ENCODE data around the gene UBAC2. TPM values are rescaled to one million over a fixed set of nuclear protein-coding genes. Genes with fewer than 3 reads are reported as not detected.

Gene UBAC2
- total and polyA plus RNA-seq, 2 of the 4 experiments (the other 2 are of a cell fraction), result 20.8 to 36.3 TPM

DNA sequence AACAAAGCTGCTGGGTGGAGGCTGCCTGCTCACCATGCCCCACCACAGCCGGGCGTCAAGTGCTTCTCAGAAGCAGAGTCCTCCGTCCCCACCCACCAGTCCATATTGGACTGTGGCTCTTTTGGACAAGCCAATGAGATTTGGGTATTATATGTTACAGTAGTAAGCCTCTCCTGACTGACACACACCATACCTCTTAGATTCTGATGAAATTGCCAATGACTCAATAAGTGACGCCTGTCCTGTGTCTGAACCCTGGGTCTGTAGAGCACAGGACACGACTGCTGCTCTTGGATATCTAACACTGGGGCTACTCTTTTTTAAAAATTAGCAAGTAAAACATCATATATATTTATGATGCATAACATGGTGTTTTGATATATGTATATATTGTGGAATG is 44.8 kb upstream of the UBAC2 start:
- ChIA-PET POLR2A (ENCODE audit: unreplicated experiment) (no interaction called here), CTCF (no interaction called here)
- no peaks in the 10 kb centered on the region for H3K79me1 ChIP-seq (ENCODE audit: low read depth in 1 of 2, low read length in 2 of 2)
- H2AK9ac ChIP-seq (replicated peaks; ENCODE audit: low read depth, low read length, poor library complexity), result no peak overlapping the region
- no peak overlapping the region for H3K4me2 ChIP-seq (ENCODE audit: low read depth, low read length)
- H3K36me3 ChIP-seq (ENCODE audit: control insufficient read depth, insufficient read depth, low read length), result no peaks in the 10 kb centered on the region
- no peaks in the 10 kb centered on the region for H3K9me3 ChIP-seq (ENCODE audit: control insufficient read depth, insufficient read depth, low read length)
- no peak overlapping the region for H4K8ac ChIP-seq (ENCODE audit: low read depth in 2 of 2, low read length in 2 of 2)
- no peak overlapping the region for H2BK120ac ChIP-seq (ENCODE audit: low read depth, low read length)
- no peak for ATAC-seq (ENCODE audit: low read depth)
- H2BK15ac ChIP-seq (ENCODE audit: low read depth, low read length), result no peak overlapping the region
- no peak overlapping the region for H4K5ac ChIP-seq (ENCODE audit: low read depth, low read length)
- H3K4me1 ChIP-seq (ENCODE audit: control insufficient read depth, insufficient read depth, low read length), result no peaks in the 10 kb centered on the region
- H3K9ac ChIP-seq (ENCODE audit: low read depth, low read length), result no peak overlapping the region
- DNase-seq, result no peak
- no peak overlapping the region for H2AK5ac ChIP-seq (ENCODE audit: low read depth, low read length)
- no peak overlapping the region for H3K23ac ChIP-seq (ENCODE audit: low read depth, low read length)
- no peak overlapping the region for H3K56ac ChIP-seq (ENCODE audit: extremely low read depth, insufficient read depth, low read length)
- H3K4me3 ChIP-seq (ENCODE audit: insufficient read depth, low read depth, low read length), result no peak overlapping the region
- BruUV-seq (replicated peaks), result no TSS peak
- TF ChIP-seq RCOR1 (IDR thresholded peaks at IDR 0.05; ENCODE audit: insufficient replicate concordance, low read length), result no peak
- TF ChIP-seq BHLHE40 (IDR thresholded peaks at IDR 0.05; ENCODE audit: low read depth, low read length), result no peak
- TF ChIP-seq, protein P1, sequence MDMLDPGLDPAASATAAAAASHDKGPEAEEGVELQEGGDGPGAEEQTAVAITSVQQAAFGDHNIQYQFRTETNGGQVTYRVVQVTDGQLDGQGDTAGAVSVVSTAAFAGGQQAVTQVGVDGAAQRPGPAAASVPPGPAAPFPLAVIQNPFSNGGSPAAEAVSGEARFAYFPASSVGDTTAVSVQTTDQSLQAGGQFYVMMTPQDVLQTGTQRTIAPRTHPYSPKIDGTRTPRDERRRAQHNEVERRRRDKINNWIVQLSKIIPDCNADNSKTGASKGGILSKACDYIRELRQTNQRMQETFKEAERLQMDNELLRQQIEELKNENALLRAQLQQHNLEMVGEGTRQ (IDR thresholded peaks at IDR 0.05; ENCODE audit: low read depth, low read length), result no peak
- TF ChIP-seq RFX5 (IDR thresholded peaks at IDR 0.05; ENCODE audit: low read depth, low read length), result no peak
- TF ChIP-seq MAZ (IDR thresholded peaks at IDR 0.05; ENCODE audit: borderline replicate concordance, low read depth, low read length), result no peak
- no peak for TF ChIP-seq MXI1 (IDR thresholded peaks at IDR 0.05; ENCODE audit: borderline replicate concordance, low read depth, low read length)
- TF ChIP-seq, protein P2, sequence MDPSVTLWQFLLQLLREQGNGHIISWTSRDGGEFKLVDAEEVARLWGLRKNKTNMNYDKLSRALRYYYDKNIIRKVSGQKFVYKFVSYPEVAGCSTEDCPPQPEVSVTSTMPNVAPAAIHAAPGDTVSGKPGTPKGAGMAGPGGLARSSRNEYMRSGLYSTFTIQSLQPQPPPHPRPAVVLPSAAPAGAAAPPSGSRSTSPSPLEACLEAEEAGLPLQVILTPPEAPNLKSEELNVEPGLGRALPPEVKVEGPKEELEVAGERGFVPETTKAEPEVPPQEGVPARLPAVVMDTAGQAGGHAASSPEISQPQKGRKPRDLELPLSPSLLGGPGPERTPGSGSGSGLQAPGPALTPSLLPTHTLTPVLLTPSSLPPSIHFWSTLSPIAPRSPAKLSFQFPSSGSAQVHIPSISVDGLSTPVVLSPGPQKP (IDR thresholded peaks at IDR 0.05; ENCODE audit: borderline replicate concordance, low read depth, low read length), result no peak
- TF ChIP-seq FOS (IDR thresholded peaks at IDR 0.05; ENCODE audit: low read depth, low read length), result no peak
- no peak for TF ChIP-seq CEBPB (IDR thresholded peaks at IDR 0.05; ENCODE audit: low read depth, low read length)
- no peak for TF ChIP-seq POLR2A (IDR thresholded peaks at IDR 0.05; ENCODE audit: low read depth, low read length)
- in situ Hi-C loops (cut with MboI; ENCODE audit: low sequenced_read_pairs), result no loop called here
- no peaks in the 10 kb centered on the region for H3K9me1 ChIP-seq (ENCODE audit: insufficient read depth, low read length)
- no peak overlapping the region for H3K18ac ChIP-seq (ENCODE audit: low read depth, low read length)
- peaks cover 21% of the 10 kb centered on the region for H3K27me3 ChIP-seq (ENCODE audit: control insufficient read depth, insufficient read depth, low read length)
- H2BK20ac ChIP-seq (ENCODE audit: low read depth, low read length), result no peak overlapping the region
- H3K27ac ChIP-seq (ENCODE audit: insufficient read depth, low read length), result no peak overlapping the region
- WGBS, 2 experiments (ENCODE audit: extremely low coverage in 2 of 2, insufficient read length in 1 of 2), result no CpG with 5 or more reads among the region's 5 CpGs
- no peak overlapping the region for H2AFZ ChIP-seq (replicated peaks; ENCODE audit: low read length, poor library complexity)
- no peaks in the 10 kb centered on the region for H4K20me1 ChIP-seq (ENCODE audit: insufficient read depth, low read length)
- no peak overlapping the region for H3K4ac ChIP-seq (ENCODE audit: low read depth, low read length)
- intact Hi-C loops (cut with micrococcal nuclease), result no loop called here
- H2BK5ac ChIP-seq (ENCODE audit: low read depth, low read length, poor library complexity, severe bottlenecking), result no peak overlapping the region
- H3K14ac ChIP-seq (replicated peaks; ENCODE audit: low read depth, low read length), result no peak overlapping the region
- dilution Hi-C loops (cut with HindIII; ENCODE audit: low sequenced_read_pairs, unreplicated experiment), result no loop called here
- H4K91ac ChIP-seq (ENCODE audit: insufficient read depth, low read depth, low read length), result no peak overlapping the region

Measured in IMR-90 (cell line).